Neuronal stem cell (in vitro differentiated cells): ENCODE measurements around the gene GALNT1.

Experiments
- DNase-seq: peaks from one replicate; pipeline ENCODE4 v3.0.0-alpha.2; 2013; ENCODE audit warnings: low spot score
- H2AFZ ChIP-seq: one replicate; pipeline ENCODE4 v1.6.1; 2013; ENCODE audit warnings: mild to moderate bottlenecking, low read length, inconsistent platforms
- H2AK5ac ChIP-seq: 2 replicates; pipeline ENCODE4 v1.6.1; 2013; ENCODE audit warnings: low read depth, mild to moderate bottlenecking, inconsistent platforms, low read length, moderate library complexity, mixed read lengths
- H2BK120ac ChIP-seq: 2 replicates; pipeline ENCODE4 v1.6.1; 2013; ENCODE audit warnings: low read depth, mild to moderate bottlenecking, inconsistent platforms, low read length, moderate library complexity, mixed read lengths
- H2BK12ac ChIP-seq: one replicate; pipeline ENCODE4 v1.6.1; 2013; ENCODE audit warnings: low read length, inconsistent platforms
- H2BK15ac ChIP-seq: 2 replicates; pipeline ENCODE4 v1.6.1; 2013; ENCODE audit warnings: mild to moderate bottlenecking, low read length, inconsistent platforms, mixed read lengths
- H2BK5ac ChIP-seq: one replicate; pipeline ENCODE4 v1.6.1; 2013; ENCODE audit warnings: inconsistent platforms, mild to moderate bottlenecking, low read length, moderate library complexity
- H3K14ac ChIP-seq: one replicate; pipeline ENCODE4 v1.6.1; 2013; ENCODE audit warnings: low read length, inconsistent platforms
- H3K18ac ChIP-seq: 2 replicates; pipeline ENCODE4 v1.6.1; 2013; ENCODE audit warnings: low read length, inconsistent platforms
- H3K23ac ChIP-seq: 2 replicates; pipeline ENCODE4 v1.6.1; 2013; ENCODE audit warnings: low read depth, mild to moderate bottlenecking, mixed read lengths, low read length, inconsistent platforms; ENCODE audit not compliant: poor library complexity
- H3K27ac ChIP-seq: replicated peaks from 3 replicates; pipeline ENCODE4 v1.5.1; 2013; ENCODE audit warnings: low read length, inconsistent platforms
- H3K27me3 ChIP-seq, 3 experiments: 2 replicates each; pipeline ENCODE4 v1.6.1; 2013; ENCODE audit warnings: low read length in 3 of 3, mild to moderate bottlenecking in 2 of 3, inconsistent platforms in 1 of 3, low read depth in 1 of 3, mixed read lengths in 1 of 3, moderate library complexity in 1 of 3; ENCODE audit not compliant: control insufficient read depth in 3 of 3, insufficient read depth in 3 of 3
- H3K36me3 ChIP-seq, 2 donors: replicated peaks in 1 of 2; 2 replicates each; pipeline ENCODE4 v1.6.1; 2013; ENCODE audit warnings: low read length in 2 of 2; ENCODE audit not compliant: control insufficient read depth in 2 of 2, insufficient read depth in 2 of 2
- H3K4ac ChIP-seq: 2 replicates; pipeline ENCODE4 v1.6.1; 2013; ENCODE audit warnings: inconsistent platforms, mild to moderate bottlenecking, low read length, moderate library complexity
- H3K4me1 ChIP-seq, 2 donors: 1 replicate in 1 of 2; 2 replicates in 1 of 2; pipeline ENCODE4 v1.6.1; 2013; ENCODE audit warnings: low read length in 2 of 2, low read depth in 1 of 2; ENCODE audit not compliant: control insufficient read depth in 2 of 2, insufficient read depth in 1 of 2
- H3K4me2 ChIP-seq: one replicate; pipeline ENCODE4 v1.6.1; 2013; ENCODE audit warnings: mild to moderate bottlenecking, low read length, inconsistent platforms; ENCODE audit not compliant: insufficient read depth, poor library complexity, severe bottlenecking
- H3K4me3 ChIP-seq, 2 donors: 2 replicates each; pipeline ENCODE4 v1.5.1; 2013; ENCODE audit warnings: low read length in 2 of 2, mild to moderate bottlenecking in 2 of 2, inconsistent platforms in 1 of 2, moderate library complexity in 1 of 2
- H3K79me1 ChIP-seq: one replicate; pipeline ENCODE4 v1.6.1; 2013; ENCODE audit warnings: low read depth, mild to moderate bottlenecking, inconsistent platforms, low read length, moderate library complexity
- H3K9ac ChIP-seq: one replicate; pipeline ENCODE4 v1.6.1; 2013; ENCODE audit warnings: mild to moderate bottlenecking, low read depth, low read length, inconsistent platforms; ENCODE audit not compliant: poor library complexity
- H3K9me3 ChIP-seq, 2 donors: replicated peaks in 1 of 2; 2 replicates each; pipeline versions ENCODE3 to v1.6.1; 2013; ENCODE audit warnings: low read length in 2 of 2, mild to moderate bottlenecking in 2 of 2, inconsistent platforms in 1 of 2, low read depth in 1 of 2, mixed read lengths in 1 of 2, moderate library complexity in 1 of 2; ENCODE audit not compliant: control insufficient read depth in 2 of 2, insufficient read depth in 1 of 2
- H4K8ac ChIP-seq: one replicate; pipeline ENCODE4 v1.6.1; 2013; ENCODE audit warnings: low read depth, mild to moderate bottlenecking, inconsistent platforms, low read length, moderate library complexity
- H4K91ac ChIP-seq: one replicate; pipeline ENCODE4 v1.6.1; 2013; ENCODE audit warnings: low read length, low read depth, mild to moderate bottlenecking, inconsistent platforms; ENCODE audit not compliant: poor library complexity
- WGBS, 2 donors: extraction: QIAGEN DNeasy Blood & Tissue Kit; methylation state at CpG; one replicate each; pipeline ENCODE4 v1.1.7; 2013; ENCODE audit warnings: missing lambda C conversion rate in 2 of 2, mixed read lengths in 1 of 2; ENCODE audit not compliant: insufficient read length in 2 of 2, insufficient replicate concordance in 1 of 2; ENCODE audit errors: extremely low coverage in 2 of 2; 5-methylcytosine and 5-hydroxymethylcytosine counted together

Gene GALNT1

GRCh38 chr18:35618696-35619095 lies 37.2 kb downstream of the GALNT1 start:
- H4K91ac ChIP-seq: no peak overlapping the region
- no peaks in the 10 kb centered on the region for H3K27me3 ChIP-seq
- no peak overlapping the region for H3K4me3 ChIP-seq
- H3K18ac ChIP-seq: no peak overlapping the region
- H2AK5ac ChIP-seq: no peak overlapping the region
- no peak overlapping the region for H2BK12ac ChIP-seq
- WGBS, 2 donors: no CpG with 5 or more reads among the region's 5 CpGs
- no peak overlapping the region for H3K4ac ChIP-seq
- H2BK120ac ChIP-seq: no peak overlapping the region
- no peak overlapping the region for H2BK5ac ChIP-seq
- H3K4me2 ChIP-seq: no peak overlapping the region
- no peak overlapping the region for H3K27ac ChIP-seq
- no peaks in the 10 kb centered on the region for H3K79me1 ChIP-seq
- no peak overlapping the region for H3K9ac ChIP-seq
- peaks cover 0 to 7% of the 10 kb centered on the region in 2 donors for H3K9me3 ChIP-seq
- H2BK15ac ChIP-seq: no peak overlapping the region
- H3K23ac ChIP-seq: no peak overlapping the region
- DNase-seq: peak; percentile 23
- no peak overlapping the region for H2AFZ ChIP-seq
- no peak overlapping the region for H3K14ac ChIP-seq
- peaks cover 2 to 17% of the 10 kb centered on the region in 2 donors for H3K4me1 ChIP-seq
- no peak overlapping the region for H4K8ac ChIP-seq
- H3K36me3 ChIP-seq: no peaks in the 10 kb centered on the region

GRCh38 chr18:35619464-35619863 lies 37.9 kb downstream of the GALNT1 start:
- H4K91ac ChIP-seq: no peak overlapping the region
- no peak overlapping the region for H2BK5ac ChIP-seq
- H3K18ac ChIP-seq: no peak overlapping the region
- H2AFZ ChIP-seq: no peak overlapping the region
- no peak overlapping the region for H2BK120ac ChIP-seq
- no peaks in the 10 kb centered on the region for H3K27me3 ChIP-seq
- no peak for DNase-seq
- no peak overlapping the region for H3K27ac ChIP-seq
- peaks cover 2 to 17% of the 10 kb centered on the region in 2 donors for H3K4me1 ChIP-seq
- H3K79me1 ChIP-seq: no peaks in the 10 kb centered on the region
- no peak overlapping the region for H3K23ac ChIP-seq
- no peak overlapping the region for H3K4ac ChIP-seq
- no peak overlapping the region for H2BK15ac ChIP-seq
- peaks cover 2 to 14% of the 10 kb centered on the region in 2 donors for H3K9me3 ChIP-seq
- no peak overlapping the region for H4K8ac ChIP-seq
- no peak overlapping the region for H3K9ac ChIP-seq
- no peak overlapping the region for H3K14ac ChIP-seq
- no peak overlapping the region for H2BK12ac ChIP-seq
- H3K4me3 ChIP-seq: no peak overlapping the region
- no peak overlapping the region for H2AK5ac ChIP-seq
- H3K4me2 ChIP-seq: no peak overlapping the region
- H3K36me3 ChIP-seq: no peaks in the 10 kb centered on the region
- WGBS, 2 donors: no CpG with 5 or more reads among the region's 4 CpGs

GRCh38 chr18:35619941-35620340 lies 38.4 kb downstream of the GALNT1 start:
- Histone ChIP-seq H3K18ac (no peak overlapping the region), H2AFZ (no peak overlapping the region), H4K91ac (no peak overlapping the region), H3K4me2 (no peak overlapping the region), H3K36me3 (no peaks in the 10 kb centered on the region), H3K27me3 (no peaks in the 10 kb centered on the region), H4K8ac (no peak overlapping the region), H3K14ac (no peak overlapping the region), H3K23ac (no peak overlapping the region), H3K4me1 (peaks cover 2 to 17% of the 10 kb centered on the region in 2 donors), H3K79me1 (no peaks in the 10 kb centered on the region), H2BK5ac (no peak overlapping the region), H3K4ac (no peak overlapping the region), H3K4me3 (no peak overlapping the region), H3K9me3 (peaks cover 2 to 17% of the 10 kb centered on the region in 2 donors), H2BK12ac (no peak overlapping the region), H3K27ac (no peak overlapping the region), H2BK120ac (no peak overlapping the region), H2AK5ac (no peak overlapping the region), H3K9ac (no peak overlapping the region), H2BK15ac (no peak overlapping the region)
- no peak for DNase-seq
- no CpG with 5 or more reads among the region's 4 CpGs for WGBS, 2 donors

GRCh38 chr18:35620765-35621164 lies 39.2 kb downstream of the GALNT1 start:
- no peak overlapping the region for H4K8ac ChIP-seq
- no peak overlapping the region for H2AFZ ChIP-seq
- H3K23ac ChIP-seq: no peak overlapping the region
- no peak overlapping the region for H3K27ac ChIP-seq
- no peak overlapping the region for H3K9ac ChIP-seq
- H2BK15ac ChIP-seq: no peak overlapping the region
- H2BK120ac ChIP-seq: no peak overlapping the region
- WGBS, 2 donors: no CpG with 5 or more reads among the region's 3 CpGs
- H3K4me1 ChIP-seq: peaks cover 2 to 17% of the 10 kb centered on the region in 2 donors
- H3K18ac ChIP-seq: no peak overlapping the region
- H2BK12ac ChIP-seq: no peak overlapping the region
- no peak overlapping the region for H3K14ac ChIP-seq
- H3K9me3 ChIP-seq: peaks cover 4 to 24% of the 10 kb centered on the region in 2 donors
- H3K79me1 ChIP-seq: no peaks in the 10 kb centered on the region
- no peak overlapping the region for H4K91ac ChIP-seq
- DNase-seq: no peak
- H3K36me3 ChIP-seq: no peaks in the 10 kb centered on the region
- H2AK5ac ChIP-seq: no peak overlapping the region
- no peak overlapping the region for H2BK5ac ChIP-seq
- no peak overlapping the region for H3K4me3 ChIP-seq
- no peak overlapping the region for H3K4me2 ChIP-seq
- H3K27me3 ChIP-seq: no peaks in the 10 kb centered on the region
- H3K4ac ChIP-seq: no peak overlapping the region
